KBM-7 (cell line): ENCODE measurements around the gene RIBC1.
A peak's percentile ranks its signal among the peaks of the same experiment; 100 is the strongest.

Experiments
- DNase-seq: peaks from one replicate; pipeline ENCODE4 v3.0.0-alpha.2; 2015
- in situ Hi-C: fragments of 300-500 bp; cut with MboI; formaldehyde crosslinking; loops from 2 replicates; pipeline ENCODE4 v1.14.3; 2020; ENCODE audit warnings: low sequenced_read_pairs, low pct_unique_long_range_greater_than_20kb, mixed read lengths

Gene RIBC1

GRCh38 chrX:53476371-53476770 lies 53.7 kb downstream of the RIBC1 start:
- DNase-seq: no peak
- in situ Hi-C loops: no loop called here

GRCh38 chrX:53479301-53479700 lies 56.6 kb downstream of the RIBC1 start:
- peak; percentile 34 for DNase-seq
- in situ Hi-C loops: no loop called here
